ENCODE measurements around the gene POLR3GL. TPM values are rescaled to one million over a fixed set of nuclear protein-coding genes. Genes with fewer than 3 reads are reported as not detected.

POLR3GL gene
- total and polyA plus RNA-seq, 10 of the 15 experiments (the other 5 are each of a cell fraction or from before 2014, with no cell fraction given) = 12.8 to 47.0 (median 26.6) TPM

DNA sequence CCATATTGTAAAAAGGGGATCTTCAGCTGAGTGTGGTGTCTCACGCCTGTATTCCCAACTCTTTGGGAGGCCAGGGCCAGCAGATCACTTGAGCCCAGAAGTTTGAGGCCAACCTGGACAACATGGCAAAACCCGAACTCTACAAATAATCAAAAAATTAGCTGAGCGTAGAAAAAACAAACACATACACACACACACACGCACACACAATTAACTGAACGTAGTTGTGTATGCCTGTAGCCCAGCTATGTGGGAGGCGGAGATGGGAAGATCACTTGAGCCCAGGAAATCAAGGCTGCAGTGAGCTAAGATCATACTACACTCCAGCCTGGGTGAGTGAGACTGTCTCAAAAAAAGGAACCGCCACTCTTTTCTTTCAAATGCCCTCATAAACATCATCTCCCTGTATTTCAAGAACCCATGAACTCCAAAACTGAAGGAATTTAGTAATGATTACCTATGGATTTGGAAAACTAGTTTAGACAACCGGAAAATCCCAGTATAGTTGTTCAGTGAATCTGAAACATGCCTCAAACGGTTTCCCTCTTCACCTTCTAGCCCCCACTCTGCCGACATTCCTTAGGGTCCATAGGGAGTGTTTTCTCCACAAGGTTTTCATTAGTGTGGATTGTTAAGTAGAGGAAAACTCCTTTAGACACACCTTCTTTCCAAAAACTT lies 27.4 kb downstream of the POLR3GL start:
- H2AFZ ChIP-seq (ENCODE audit: control insufficient read depth, low read depth, low read length) = no peak overlapping the region
- H3K4me1 ChIP-seq (ENCODE audit: control insufficient read depth, insufficient read depth, low read length) = peaks cover 4% of the 10 kb centered on the region
- ChIA-PET POLR2A (interaction anchor here (1.1 to 7.2 kb wide), 3 partner anchors 9 to 28 kb away, joined by 3 to 61 read pairs (median 4); partner anchors contain the start of genes ANKRD34A and POLR3GL), RAD21 (ENCODE audit: unreplicated experiment) (interaction anchor here (7.4 kb wide), 1 partner anchor 13 kb away, joined by 100 read pairs; no protein-coding TSS in a partner anchor), SMC1A (ENCODE audit: uncharacterized antibody, unreplicated experiment) (interaction anchor here (0.6 to 12.5 kb wide), 2 partner anchors 12 to 69 kb away, joined by 4 to 244 read pairs; no protein-coding TSS in a partner anchor), CTCF (interaction anchor here (1.0 to 12.2 kb wide), 5 partner anchors 12 to 20 kb away, joined by 3 to 196 read pairs (median 3); no protein-coding TSS in a partner anchor)
- DNase-seq (ENCODE audit: low read depth, low spot score) (no peak), FAIRE-seq (no peak), ATAC-seq (no peak)
- peaks cover 15% of the 10 kb centered on the region for H3K79me2 ChIP-seq (ENCODE audit: control insufficient read depth, insufficient read depth, low read length)
- BruUV-seq (replicated peaks) = no TSS peak
- peaks cover 0 to 3% of the 10 kb centered on the region in 2 experiments; a peak in 2 of 4 replicates for H3K36me3 ChIP-seq (ENCODE audit: control insufficient read depth in 2 of 2, insufficient read depth in 2 of 2, low read length in 1 of 2)
- H3K9ac ChIP-seq (ENCODE audit: control insufficient read depth, insufficient read depth, low read length) = no peak overlapping the region
- H3K4me2 ChIP-seq (ENCODE audit: control insufficient read depth, insufficient read depth) = no peak overlapping the region
- H4K20me1 ChIP-seq (ENCODE audit: control insufficient read depth, insufficient read depth) = no peaks in the 10 kb centered on the region
- 94% methylated on average over 10 of the region's 10 CpGs for WGBS (ENCODE audit: insufficient coverage, insufficient replicate concordance, low lambda C conversion rate, missing lambda C conversion rate)
- no peak overlapping the region for H3K27ac ChIP-seq (ENCODE audit: control insufficient read depth, insufficient read depth)
- no peak overlapping the region for H3K4me3 ChIP-seq
- intact Hi-C loops (cut with micrococcal nuclease; ENCODE audit: unreplicated experiment) = no loop called here
- in situ Hi-C loops (cut with MboI) = no loop called here
- H3K9me3 ChIP-seq (replicated peaks; ENCODE audit: control insufficient read depth, insufficient read depth, low read length) = no peaks in the 10 kb centered on the region
- no peaks in the 10 kb centered on the region for H3K27me3 ChIP-seq (replicated peaks in 1 of 2; ENCODE audit: control insufficient read depth in 2 of 2, insufficient read depth in 2 of 2, low read length in 1 of 2)
- TF ChIP-seq CBFB (IDR thresholded peaks at IDR 0.05; ENCODE audit: low read depth) = peak; percentile 48; the same call in 1 of the 2 replicates
- TF ChIP-seq NFIC (IDR thresholded peaks at IDR 0.05; ENCODE audit: low read depth, low read length) = peak; percentile 48
- TF ChIP-seq POLR2AphosphoS5 (IDR thresholded peaks at IDR 0.05; ENCODE audit: low read length) = peak; percentile 92
- peak; percentile 26; the same call in 1 of the 2 replicates for TF ChIP-seq EED (IDR thresholded peaks at IDR 0.05; ENCODE audit: low read depth)
- no peak for TF ChIP-seq SIX5 (IDR thresholded peaks at IDR 0.05; ENCODE audit: low read depth, low read length, severe bottlenecking)
- TF ChIP-seq ZBED1 (IDR thresholded peaks at IDR 0.05; ENCODE audit: borderline replicate concordance) = peak; percentile 64
- peak; percentile 59; the same call in 1 of the 2 replicates for TF ChIP-seq FOXM1 (IDR thresholded peaks at IDR 0.05; ENCODE audit: low read depth, low read length)
- peak; percentile 96 for TF ChIP-seq MTA3 (IDR thresholded peaks at IDR 0.05; ENCODE audit: borderline replicate concordance, low read length)
- no peak for TF ChIP-seq STAT1 (conservative IDR thresholded peaks at IDR 0.05)
- TF ChIP-seq IKZF2 (IDR thresholded peaks at IDR 0.05) = peak; percentile 29 to 47; a peak in 1 of 4 replicates
- TF ChIP-seq, protein P1, sequence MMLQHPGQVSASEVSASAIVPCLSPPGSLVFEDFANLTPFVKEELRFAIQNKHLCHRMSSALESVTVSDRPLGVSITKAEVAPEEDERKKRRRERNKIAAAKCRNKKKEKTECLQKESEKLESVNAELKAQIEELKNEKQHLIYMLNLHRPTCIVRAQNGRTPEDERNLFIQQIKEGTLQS (IDR thresholded peaks at IDR 0.05; ENCODE audit: borderline replicate concordance, extremely low read depth, low read depth, low read length) = no peak
- TF ChIP-seq POLR2AphosphoS2 (IDR thresholded peaks at IDR 0.05; ENCODE audit: low read depth, low read length) = peak; percentile 84
- 0 out of 3 replicates have a peak, but pooled peaks have one; percentile 9 for TF ChIP-seq POU2F2 (IDR thresholded peaks at IDR 0.05; ENCODE audit: borderline replicate concordance, low read depth, low read length)
- TF ChIP-seq BACH1 (IDR thresholded peaks at IDR 0.05; ENCODE audit: borderline replicate concordance) = peak; percentile 56; the same call in 1 of the 2 replicates
- peak; percentile 74 for TF ChIP-seq POLR2A (IDR thresholded peaks at IDR 0.05; ENCODE audit: low read depth, low read length)
- peak; percentile 93 for TF ChIP-seq SMAD5 (IDR thresholded peaks at IDR 0.05; ENCODE audit: low read depth)
- no peak for TF ChIP-seq GABPA (IDR thresholded peaks at IDR 0.05; ENCODE audit: low read depth)
- no peak for TF ChIP-seq ETV6 (conservative IDR thresholded peaks at IDR 0.05 in 1 of 2, IDR thresholded peaks at IDR 0.05 in 1 of 2; ENCODE audit: borderline replicate concordance in 1 of 2, low read depth in 1 of 2)
- peak; percentile 60; the same call in 1 of the 2 replicates for TF ChIP-seq PAX5 (IDR thresholded peaks at IDR 0.05; ENCODE audit: borderline replicate concordance, low read depth, low read length)
- no peak for TF ChIP-seq SPI1 (IDR thresholded peaks at IDR 0.05; ENCODE audit: borderline replicate concordance, insufficient read depth, low read depth, low read length)
- peak; percentile 59 for TF ChIP-seq PML (IDR thresholded peaks at IDR 0.05; ENCODE audit: low read length)
- TF ChIP-seq BCL11A (IDR thresholded peaks at IDR 0.05; ENCODE audit: low read depth, low read length) = 0 out of 2 replicates have a peak, but pooled peaks have one; percentile 38
- no peak for TF ChIP-seq SREBF2 (IDR thresholded peaks at IDR 0.05; ENCODE audit: low read length)

Data from GM12878 (cell line).